Keratinocyte (primary cell): ENCODE data around the gene AGAP1. TPM values are rescaled to one million over a fixed set of nuclear protein-coding genes. Genes with fewer than 3 reads are reported as not detected.

Experiments
- DNase-seq: peaks from one replicate; pipeline ENCODE4 v3.0.0-alpha.2; 2011; ENCODE audit warnings: low read depth, missing footprints, low spot score
- FAIRE-seq: peaks from 2 replicates; lab custom pipeline; 2011; peaks lifted over from hg19 to GRCh38; lab: Jason Lieb, UNC
- H2AFZ ChIP-seq: 2 replicates; pipeline ENCODE4 v1.6.0; 2012; ENCODE audit warnings: low read length, control low read depth, inconsistent platforms; ENCODE audit not compliant: control insufficient read depth
- H3K27ac ChIP-seq: 2 replicates; pipeline ENCODE4 v1.5.1; 2011; ENCODE audit warnings: low read length; ENCODE audit not compliant: control insufficient read depth, insufficient read depth
- H3K27me3 ChIP-seq: 3 replicates; pipeline ENCODE4 v1.6.0; 2011; ENCODE audit warnings: low read length; ENCODE audit not compliant: control insufficient read depth, insufficient read depth; ENCODE audit errors: extremely low read depth
- H3K36me3 ChIP-seq, 2 experiments: 2 replicates in 1 of 2; 3 replicates in 1 of 2; pipeline ENCODE4 v1.5.1; 2011; ENCODE audit warnings: low read length in 2 of 2, mild to moderate bottlenecking in 1 of 2; ENCODE audit not compliant: control insufficient read depth in 2 of 2, insufficient read depth in 2 of 2; ENCODE audit errors: extremely low read depth in 1 of 2
- H3K4me1 ChIP-seq: 3 replicates; pipeline ENCODE4 v1.5.1; 2011; ENCODE audit warnings: low read length; ENCODE audit not compliant: control insufficient read depth, insufficient read depth; ENCODE audit errors: extremely low read depth
- H3K4me2 ChIP-seq: 3 replicates; pipeline ENCODE4 v1.6.0; 2011; ENCODE audit warnings: low read depth, low read length; ENCODE audit not compliant: control insufficient read depth, insufficient read depth; ENCODE audit errors: extremely low read depth
- H3K4me3 ChIP-seq, 3 experiments: fragments of 200-600 bp in 1 of 3; sonication (generic) in 1 of 3; 2 replicates in 2 of 3; 3 replicates in 1 of 3; pipeline ENCODE4 v1.5.1; 2011 to 2016; ENCODE audit warnings: low read length in 3 of 3, mild to moderate bottlenecking in 3 of 3, control low read depth in 2 of 3, inconsistent platforms in 1 of 3, low read depth in 1 of 3, mixed read lengths in 1 of 3, mixed run types in 1 of 3, moderate library complexity in 1 of 3; ENCODE audit not compliant: control insufficient read depth in 2 of 3, insufficient read depth in 2 of 3; ENCODE audit errors: extremely low read depth in 1 of 3
- H3K79me2 ChIP-seq: 2 replicates; pipeline ENCODE4 v1.6.0; 2012; ENCODE audit warnings: low read length; ENCODE audit not compliant: control insufficient read depth, insufficient read depth
- H3K9ac ChIP-seq: 3 replicates; pipeline ENCODE4 v1.6.0; 2011; ENCODE audit warnings: low read length; ENCODE audit not compliant: control insufficient read depth, insufficient read depth; ENCODE audit errors: extremely low read depth
- H3K9me1 ChIP-seq: 3 replicates; pipeline ENCODE4 v1.6.0; 2011; ENCODE audit warnings: low read length; ENCODE audit not compliant: control insufficient read depth, insufficient read depth; ENCODE audit errors: extremely low read depth
- H3K9me3 ChIP-seq: 2 replicates; pipeline ENCODE4 v1.5.1; 2012; ENCODE audit warnings: low read depth, low read length; ENCODE audit not compliant: control insufficient read depth
- H4K20me1 ChIP-seq: 3 replicates; pipeline ENCODE4 v1.6.0; 2011; ENCODE audit warnings: low read length; ENCODE audit not compliant: control insufficient read depth, insufficient read depth; ENCODE audit errors: extremely low read depth
- EZH2 ChIP-seq: IDR thresholded peaks from one replicate; pipeline ENCODE4 v1.6.1; 2012; ENCODE audit warnings: inconsistent platforms, mild to moderate bottlenecking, low read length, moderate library complexity
- dilution Hi-C: fragments of 300-500 bp; cut with MboI; formaldehyde crosslinking; loops from one replicate; pipeline ENCODE4 v1.7.0; 2020; ENCODE audit warnings: low sequenced_read_pairs; ENCODE audit not compliant: extremely low pct_ligation_motif_present
- polyA plus RNA-seq, 5 experiments: library from polyadenylated mRNA; depleted of rRNA in 3 of 5; stranded (reverse) in 3 of 5; stranded (forward) in 1 of 5; unstranded in 1 of 5; fragments of >200 nt; gene quantifications; 1 replicate in 1 of 5; 2 replicates in 3 of 5; 3 replicates in 1 of 5; pipeline versions ENCODE4 v1.2.1 to v1.2.3, GENCODE V29; 2011 to 2012; ENCODE audit warnings: missing spikeins in 2 of 5, low read depth in 1 of 5, low replicate concordance in 1 of 5
- TF ChIP-seq, protein P1 (sequence below), 3 experiments: IDR thresholded peaks in 1 of 3; conservative IDR thresholded peaks in 1 of 3; optimal IDR thresholded peaks in 1 of 3; 2 replicates in 2 of 3; 3 replicates in 1 of 3; pipeline versions ENCODE3 to v1.5.1; 2011; ENCODE audit warnings: low read length in 3 of 3, mild to moderate bottlenecking in 3 of 3, moderate library complexity in 2 of 3, control low read depth in 1 of 3, inconsistent platforms in 1 of 3; ENCODE audit not compliant: insufficient read depth in 2 of 3; ENCODE audit errors: extremely low read depth in 1 of 3

Gene AGAP1
- polyA plus RNA-seq, 1 donor (not counting 4 experiments of a cell fraction or from before 2014, with no cell fraction given), result 12.6 TPM

GRCh38 chr2:236070236-236070635, 576.4 kb downstream of the AGAP1 start:
- Histone ChIP-seq H3K4me1 (no peaks in the 10 kb centered on the region), H3K4me2 (no peak overlapping the region), H3K36me3 (no peaks in the 10 kb centered on the region), H3K79me2 (no peaks in the 10 kb centered on the region), H3K4me3 (no peak overlapping the region), H3K9ac (no peak overlapping the region), H4K20me1 (no peaks in the 10 kb centered on the region), H3K27ac (no peak overlapping the region), H3K9me1 (no peaks in the 10 kb centered on the region), H3K27me3 (no peaks in the 10 kb centered on the region), H3K9me3 (no peaks in the 10 kb centered on the region), H2AFZ (no peak overlapping the region)
- dilution Hi-C loops, result no loop called here
- DNase-seq (no peak), FAIRE-seq (no peak)
- TF ChIP-seq, protein P1, sequence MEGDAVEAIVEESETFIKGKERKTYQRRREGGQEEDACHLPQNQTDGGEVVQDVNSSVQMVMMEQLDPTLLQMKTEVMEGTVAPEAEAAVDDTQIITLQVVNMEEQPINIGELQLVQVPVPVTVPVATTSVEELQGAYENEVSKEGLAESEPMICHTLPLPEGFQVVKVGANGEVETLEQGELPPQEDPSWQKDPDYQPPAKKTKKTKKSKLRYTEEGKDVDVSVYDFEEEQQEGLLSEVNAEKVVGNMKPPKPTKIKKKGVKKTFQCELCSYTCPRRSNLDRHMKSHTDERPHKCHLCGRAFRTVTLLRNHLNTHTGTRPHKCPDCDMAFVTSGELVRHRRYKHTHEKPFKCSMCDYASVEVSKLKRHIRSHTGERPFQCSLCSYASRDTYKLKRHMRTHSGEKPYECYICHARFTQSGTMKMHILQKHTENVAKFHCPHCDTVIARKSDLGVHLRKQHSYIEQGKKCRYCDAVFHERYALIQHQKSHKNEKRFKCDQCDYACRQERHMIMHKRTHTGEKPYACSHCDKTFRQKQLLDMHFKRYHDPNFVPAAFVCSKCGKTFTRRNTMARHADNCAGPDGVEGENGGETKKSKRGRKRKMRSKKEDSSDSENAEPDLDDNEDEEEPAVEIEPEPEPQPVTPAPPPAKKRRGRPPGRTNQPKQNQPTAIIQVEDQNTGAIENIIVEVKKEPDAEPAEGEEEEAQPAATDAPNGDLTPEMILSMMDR (optimal IDR thresholded peaks at IDR 0.05 in 1 of 3, IDR thresholded peaks at IDR 0.05 in 1 of 3, conservative IDR thresholded peaks at IDR 0.05 in 1 of 3; ENCODE audit: extremely low read depth in 1 of 3, insufficient read depth in 2 of 3, low read length in 3 of 3), result no peak

DNA sequence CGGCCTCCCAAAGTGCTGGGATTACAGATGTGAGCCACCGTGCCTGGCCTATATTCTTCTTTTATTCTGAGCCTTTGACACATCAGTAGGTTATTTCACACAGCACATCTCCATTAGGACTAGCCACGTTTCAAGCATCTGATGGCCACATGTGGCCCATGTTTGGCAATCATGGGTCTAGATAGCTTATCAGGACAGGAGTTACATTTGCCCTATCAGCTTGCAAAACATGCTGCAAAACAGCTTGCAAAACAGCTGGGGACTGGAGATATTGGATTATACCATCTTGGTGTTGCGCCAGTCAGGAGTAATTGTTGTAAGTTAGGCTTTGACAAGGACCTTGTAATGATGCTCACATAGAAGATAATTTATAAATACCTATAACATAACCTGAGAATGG, 579.4 kb downstream of the AGAP1 start:
- dilution Hi-C loops, result no loop called here
- no peaks in the 10 kb centered on the region for H3K36me3 ChIP-seq
- no peak overlapping the region for H2AFZ ChIP-seq
- no peaks in the 10 kb centered on the region for H3K9me3 ChIP-seq
- no peak overlapping the region for H3K4me2 ChIP-seq
- H3K27ac ChIP-seq, result no peak overlapping the region
- DNase-seq (no peak), FAIRE-seq (no peak)
- no peak for TF ChIP-seq EZH2
- TF ChIP-seq, protein P1 (optimal IDR thresholded peaks at IDR 0.05 in 1 of 3, IDR thresholded peaks at IDR 0.05 in 1 of 3, conservative IDR thresholded peaks at IDR 0.05 in 1 of 3; ENCODE audit: extremely low read depth in 1 of 3, insufficient read depth in 2 of 3, low read length in 3 of 3), result no peak
- no peaks in the 10 kb centered on the region for H3K9me1 ChIP-seq
- H3K4me3 ChIP-seq, result no peak overlapping the region
- H3K27me3 ChIP-seq, result no peaks in the 10 kb centered on the region
- peaks cover 3% of the 10 kb centered on the region for H3K4me1 ChIP-seq
- no peaks in the 10 kb centered on the region for H4K20me1 ChIP-seq
- no peaks in the 10 kb centered on the region for H3K79me2 ChIP-seq
- no peak overlapping the region for H3K9ac ChIP-seq
